Measurements from ENCODE around the gene DIP2C. TPM values are rescaled to one million over a fixed set of nuclear protein-coding genes. Genes with fewer than 3 reads are reported as not detected.

DIP2C gene
- total RNA-seq, 1 experiment from 2014 or later = 11.4 TPM

DNA sequence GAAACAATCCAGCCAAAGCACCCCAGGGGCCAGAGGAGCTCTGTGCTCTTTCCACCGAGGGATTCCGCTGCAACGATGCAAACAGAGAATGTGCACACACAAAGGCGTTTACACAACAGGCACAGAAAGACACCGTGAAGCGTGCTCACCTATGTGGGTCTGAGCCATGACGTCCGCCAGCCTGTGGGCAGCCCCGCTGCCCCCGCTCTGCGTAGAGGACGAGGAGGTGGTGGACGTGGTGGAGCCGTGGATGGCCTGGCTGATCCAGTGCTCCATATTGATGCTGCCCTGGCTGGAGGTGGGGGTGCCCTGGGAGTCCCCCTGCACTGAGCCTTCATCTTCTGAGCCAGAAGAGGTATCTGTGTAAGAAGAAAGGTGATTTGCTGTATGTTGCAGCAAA is 266.8 kb downstream of the DIP2C start:
- ChIA-PET POLR2A (no interaction called here), CTCF (no interaction called here)
- no peaks in the 10 kb centered on the region for H3K4me1 ChIP-seq
- BruUV-seq (replicated peaks) = no TSS peak
- no peaks in the 10 kb centered on the region for H3K9me3 Mint-ChIP-seq (ENCODE audit: unreplicated experiment)
- intact Hi-C loops (cut with micrococcal nuclease; ENCODE audit: unreplicated experiment) = no loop called here
- DNase-seq = no peak
- H3K4me1 Mint-ChIP-seq (ENCODE audit: low read depth, unreplicated experiment) = no peaks in the 10 kb centered on the region
- TF ChIP-seq CTCF (IDR thresholded peaks at IDR 0.05; ENCODE audit: insufficient read depth in 1 of 2, low read depth in 1 of 2, low read length in 1 of 2, severe bottlenecking in 1 of 2, unreplicated experiment in 1 of 2) = no peak
- no peak overlapping the region for H3K27ac Mint-ChIP-seq (ENCODE audit: unreplicated experiment)
- H3K9me3 ChIP-seq = no peaks in the 10 kb centered on the region
- no peak overlapping the region for H3K4me3 ChIP-seq (ENCODE audit: low read depth, low read length)
- no peaks in the 10 kb centered on the region for H3K27me3 ChIP-seq (replicated peaks; ENCODE audit: control insufficient read depth, insufficient read depth, low read length)
- H3K4me3 Mint-ChIP-seq (ENCODE audit: unreplicated experiment) = no peak overlapping the region
- no peaks in the 10 kb centered on the region for H3K27me3 Mint-ChIP-seq (ENCODE audit: insufficient read depth, unreplicated experiment)
- no peaks in the 10 kb centered on the region; the same call in 1 of the 2 replicates for H3K36me3 ChIP-seq (ENCODE audit: control insufficient read depth, insufficient read depth, low read length)
- peaks cover 9% of the 10 kb centered on the region for H3K36me3 Mint-ChIP-seq (ENCODE audit: insufficient read depth, unreplicated experiment)

DNA sequence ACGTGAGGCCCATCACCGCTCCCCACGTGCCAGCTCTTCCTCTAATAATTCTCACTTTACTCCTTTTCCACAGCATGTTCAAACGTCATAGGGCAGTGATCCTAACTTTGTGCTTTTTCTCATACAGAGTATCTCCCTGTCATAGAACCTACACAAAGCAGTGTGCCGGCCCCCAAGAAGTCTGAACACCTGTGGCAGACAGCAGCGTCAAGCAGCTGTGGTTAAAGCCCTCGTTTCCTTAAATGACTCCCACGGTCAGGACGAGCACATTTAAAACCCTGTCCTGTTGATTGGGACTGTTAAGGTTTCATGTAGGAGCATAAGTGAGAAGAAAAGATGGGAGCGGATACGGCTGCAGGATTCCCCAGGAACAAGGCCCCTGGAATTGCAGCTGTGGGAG is 267.2 kb downstream of the DIP2C start:
- no TSS peak for BruUV-seq (replicated peaks)
- no peaks in the 10 kb centered on the region for H3K4me1 Mint-ChIP-seq (ENCODE audit: low read depth, unreplicated experiment)
- Histone ChIP-seq H3K27me3 (replicated peaks; ENCODE audit: control insufficient read depth, insufficient read depth, low read length) (no peaks in the 10 kb centered on the region), H3K4me3 (ENCODE audit: low read depth, low read length) (no peak overlapping the region), H3K9me3 (no peaks in the 10 kb centered on the region), H3K36me3 (ENCODE audit: control insufficient read depth, insufficient read depth, low read length) (no peaks in the 10 kb centered on the region; the same call in 1 of the 2 replicates), H3K4me1 (no peaks in the 10 kb centered on the region)
- no peak for TF ChIP-seq CTCF (IDR thresholded peaks at IDR 0.05; ENCODE audit: insufficient read depth in 1 of 2, low read depth in 1 of 2, low read length in 1 of 2, severe bottlenecking in 1 of 2, unreplicated experiment in 1 of 2)
- intact Hi-C loops (cut with micrococcal nuclease; ENCODE audit: unreplicated experiment) = no loop called here
- no peak overlapping the region for H3K27ac Mint-ChIP-seq (ENCODE audit: unreplicated experiment)
- no peaks in the 10 kb centered on the region for H3K27me3 Mint-ChIP-seq (ENCODE audit: insufficient read depth, unreplicated experiment)
- H3K9me3 Mint-ChIP-seq (ENCODE audit: unreplicated experiment) = no peaks in the 10 kb centered on the region
- CTCF ChIA-PET = no interaction called here
- H3K4me3 Mint-ChIP-seq (ENCODE audit: unreplicated experiment) = no peak overlapping the region
- DNase-seq = no peak
- H3K36me3 Mint-ChIP-seq (ENCODE audit: insufficient read depth, unreplicated experiment) = peaks cover 9% of the 10 kb centered on the region
- POLR2A ChIA-PET = no interaction called here

DNA sequence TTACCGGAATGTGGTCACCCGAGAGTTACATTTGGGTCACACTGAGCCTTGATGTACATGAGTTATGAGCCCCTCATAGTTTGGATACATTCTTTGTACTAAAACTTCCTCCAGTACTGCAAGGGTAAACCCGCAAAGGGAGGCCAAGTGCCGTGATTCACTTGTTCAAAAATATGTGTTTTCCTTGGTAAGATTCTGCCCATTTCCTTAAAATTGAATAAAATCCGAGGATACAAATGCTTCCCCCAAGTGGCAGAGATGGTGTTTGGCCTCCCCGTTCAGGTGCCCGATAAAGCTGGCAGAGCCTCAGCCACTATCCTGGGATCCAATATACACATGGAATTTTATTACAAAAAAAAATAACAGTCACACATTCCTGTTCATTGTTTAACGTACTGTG is 268.3 kb downstream of the DIP2C start:
- BruUV-seq (replicated peaks) = no TSS peak
- peaks cover 11% of the 10 kb centered on the region for H3K36me3 Mint-ChIP-seq (ENCODE audit: insufficient read depth, unreplicated experiment)

More for the DNA sequence above, 268.3 kb downstream of the DIP2C start:
- Histone ChIP-seq H3K4me1 (no peaks in the 10 kb centered on the region), H3K4me3 (ENCODE audit: low read depth, low read length) (no peak overlapping the region), H3K9me3 (no peaks in the 10 kb centered on the region), H3K36me3 (ENCODE audit: control insufficient read depth, insufficient read depth, low read length) (no peaks in the 10 kb centered on the region; the same call in 1 of the 2 replicates), H3K27me3 (replicated peaks; ENCODE audit: control insufficient read depth, insufficient read depth, low read length) (no peaks in the 10 kb centered on the region)
- Mint-ChIP-seq H3K4me1 (ENCODE audit: low read depth, unreplicated experiment) (no peaks in the 10 kb centered on the region), H3K9me3 (ENCODE audit: unreplicated experiment) (no peaks in the 10 kb centered on the region), H3K4me3 (ENCODE audit: unreplicated experiment) (no peak overlapping the region), H3K27me3 (ENCODE audit: insufficient read depth, unreplicated experiment) (no peaks in the 10 kb centered on the region), H3K27ac (ENCODE audit: unreplicated experiment) (no peak overlapping the region)
- TF ChIP-seq CTCF (IDR thresholded peaks at IDR 0.05; ENCODE audit: insufficient read depth in 1 of 2, low read depth in 1 of 2, low read length in 1 of 2, severe bottlenecking in 1 of 2, unreplicated experiment in 1 of 2) = no peak
- DNase-seq = no peak
- CTCF ChIA-PET = interaction anchor here (0.6 kb wide), 1 partner anchor 91 kb away, joined by 3 read pairs; no protein-coding TSS in a partner anchor
- intact Hi-C loops (cut with micrococcal nuclease; ENCODE audit: unreplicated experiment) = no loop called here
- POLR2A ChIA-PET = no interaction called here
